Stimulated activated CD8-positive, alpha-beta memory T cell treated with anti-CD3 and anti-CD28 coated beads, Interleukin-4, amount 100 ng/mL, for 48 hours (primary cell): Measurements from ENCODE around the gene GTF2F2.
"Not testable (repeated sequence)": the region's sequence is repeated elsewhere in the genome, so short reads cannot be mapped to it uniquely, and the experiment has no call there.

ENCODE experiments used
- DNase-seq: peaks from one replicate; pipeline ENCODE4 v3.0.0-alpha.2; 2020

Gene GTF2F2

GRCh38 chr13:45219123-45219891, 99.0 kb downstream of the GTF2F2 start:
- DNase-seq: no peak

- DNase-seq: no peak
Observed at GRCh38 chr13:45219938-45220375, 99.6 kb downstream of the GTF2F2 start.

DNA sequence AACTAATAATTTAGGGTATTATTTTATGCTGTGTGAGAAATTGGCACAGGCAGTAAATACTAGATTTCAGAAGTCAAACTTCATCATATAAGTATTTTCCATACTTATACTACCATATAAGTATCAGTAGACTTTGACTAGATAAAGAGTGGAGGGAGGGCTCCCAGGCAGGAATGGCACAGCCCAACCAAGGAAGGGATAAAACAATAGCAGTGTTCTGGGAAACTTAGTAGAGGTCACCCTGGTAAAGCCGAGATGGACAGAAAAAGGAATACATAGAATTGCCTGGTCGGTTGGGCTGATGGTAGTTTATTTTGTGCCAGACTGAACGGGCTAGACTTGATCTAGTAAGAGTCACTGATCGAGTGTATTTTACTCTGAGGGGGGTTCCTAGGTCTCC, 100.1 kb downstream of the GTF2F2 start:
- DNase-seq: no peak

GRCh38 chr13:45222516-45222915, 102.2 kb downstream of the GTF2F2 start:
- no peak for DNase-seq

- no peak for DNase-seq
Observed at GRCh38 chr13:45222919-45223318, 102.6 kb downstream of the GTF2F2 start.

DNA sequence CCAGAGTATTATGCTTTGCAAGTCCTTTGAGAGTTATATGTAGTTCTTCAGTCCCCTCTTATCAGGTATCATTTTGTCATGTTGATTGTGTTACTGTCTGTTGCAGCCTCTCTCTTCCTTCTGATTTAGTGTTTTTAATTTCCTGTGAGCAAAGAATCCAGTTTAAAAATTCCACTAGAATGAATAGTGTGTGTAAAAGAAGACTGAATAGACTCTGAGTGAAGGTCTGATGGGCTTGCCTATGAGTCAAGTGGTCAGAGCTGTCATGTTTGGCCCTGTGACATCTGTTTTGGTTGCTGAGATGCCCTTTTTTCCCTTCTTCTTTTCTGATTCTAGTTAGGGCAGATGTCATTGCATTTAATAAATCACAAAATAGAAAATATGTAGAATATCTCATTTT, 103.9 kb downstream of the GTF2F2 start:
- DNase-seq: no peak

- DNase-seq: no peak
Observed at GRCh38 chr13:45225370-45225769, 105.1 kb downstream of the GTF2F2 start.

GRCh38 chr13:45226024-45226423, 105.7 kb downstream of the GTF2F2 start:
- no peak for DNase-seq

DNA sequence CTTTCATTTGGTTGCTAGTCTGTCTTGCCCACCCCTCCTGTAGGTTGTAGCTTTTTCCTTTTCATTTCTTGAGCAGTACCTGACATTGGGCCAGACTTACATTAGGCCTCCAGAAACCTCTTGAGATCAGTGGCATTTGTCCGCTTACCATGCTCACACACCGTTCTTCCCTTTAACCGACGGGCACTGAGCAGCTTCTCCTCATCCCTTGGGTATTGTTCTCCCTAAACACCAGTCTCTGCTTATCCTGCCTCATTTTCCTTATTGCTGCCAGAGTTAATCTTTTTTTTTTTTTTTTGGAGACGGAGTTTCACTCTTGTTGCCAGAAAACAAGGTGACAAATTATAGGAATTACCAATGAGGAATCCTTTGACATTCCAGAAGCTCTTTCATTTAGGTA, 107.7 kb downstream of the GTF2F2 start:
- DNase-seq: no peak

GRCh38 chr13:45229172-45229571, 108.9 kb downstream of the GTF2F2 start:
- no peak for DNase-seq

- no peak for DNase-seq
Observed at GRCh38 chr13:45231305-45231704, 111.0 kb downstream of the GTF2F2 start.

- no peak for DNase-seq
Observed at GRCh38 chr13:45231722-45232121, 111.4 kb downstream of the GTF2F2 start.

DNA sequence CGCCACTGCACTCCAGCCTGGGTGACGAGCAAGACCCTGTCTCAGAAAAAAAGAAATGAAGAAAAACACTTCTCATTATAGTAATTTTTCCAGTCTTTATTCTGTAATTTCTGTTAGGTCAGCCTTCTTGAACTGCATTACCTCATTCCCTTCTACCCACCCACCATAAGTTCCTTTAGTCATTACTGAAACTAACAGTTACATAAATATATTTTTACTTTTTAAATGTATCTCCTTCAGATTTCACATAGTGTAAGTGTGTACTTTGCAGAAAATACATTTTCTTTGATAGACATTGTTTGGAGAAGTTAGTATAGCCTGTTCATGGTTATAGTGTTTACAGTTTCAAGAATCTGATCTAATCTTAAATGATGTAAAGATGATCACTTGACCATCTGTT, 112.3 kb downstream of the GTF2F2 start:
- no peak for DNase-seq

GRCh38 chr13:45238945-45239795, 118.9 kb downstream of the GTF2F2 start:
- no peak for DNase-seq

DNA sequence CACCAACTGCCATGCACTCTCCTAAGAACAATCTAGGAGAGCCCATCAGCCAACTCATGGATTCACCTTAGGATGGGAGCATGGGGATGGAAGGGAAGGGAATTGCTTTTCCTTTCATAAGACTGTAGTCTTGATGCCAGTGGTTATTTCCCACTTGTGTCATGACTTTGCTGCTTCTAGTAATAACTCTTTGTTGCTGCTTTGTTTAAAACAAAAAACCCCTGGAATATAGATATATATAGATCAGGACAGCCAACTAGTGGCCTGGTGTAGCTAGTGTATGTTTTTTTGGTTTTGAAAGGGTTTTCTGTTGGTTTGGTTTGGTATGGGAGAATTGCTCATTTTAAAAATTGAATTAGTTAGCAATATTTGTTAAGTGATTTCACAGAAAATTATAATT, 119.8 kb downstream of the GTF2F2 start:
- DNase-seq: no peak

DNA sequence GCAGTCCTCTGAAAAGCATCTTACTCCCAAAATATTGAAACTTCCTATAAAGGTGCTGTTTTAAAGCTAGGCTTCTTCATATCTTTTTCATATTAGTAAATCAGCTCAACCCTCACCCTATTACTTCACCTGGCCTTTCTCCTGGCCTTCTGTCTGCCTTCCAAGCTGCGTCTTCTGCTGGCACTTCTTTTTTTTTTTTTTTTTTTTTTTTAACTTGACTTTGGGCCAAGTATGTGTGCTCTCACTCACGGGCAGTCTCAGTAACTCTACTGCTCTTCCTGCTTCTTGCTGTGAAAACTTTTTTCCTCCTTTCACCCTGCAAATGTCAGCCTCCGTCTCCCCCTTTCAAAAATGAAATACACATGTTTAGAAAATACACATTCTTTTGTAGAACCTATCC, 121.8 kb downstream of the GTF2F2 start:
- DNase-seq: no peak

DNA sequence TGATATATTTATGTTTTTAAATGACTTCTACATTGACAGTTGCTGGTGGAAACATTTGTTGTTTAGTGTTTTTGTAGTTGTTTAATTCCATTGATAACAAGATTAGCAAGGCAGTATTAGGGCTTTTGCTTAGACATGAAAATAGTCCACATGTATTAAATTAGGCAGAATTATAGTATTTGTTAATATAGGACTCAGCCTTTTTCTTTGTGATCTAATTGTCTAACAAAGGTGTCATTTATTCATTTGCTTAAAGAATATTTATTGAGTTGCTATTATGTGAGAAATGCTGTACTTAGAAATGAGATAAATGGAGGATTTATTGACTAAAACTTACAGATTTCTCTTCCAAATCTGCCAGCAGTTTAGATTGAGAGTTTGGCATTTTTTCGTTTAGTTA, 122.2 kb downstream of the GTF2F2 start:
- DNase-seq: no peak

DNA sequence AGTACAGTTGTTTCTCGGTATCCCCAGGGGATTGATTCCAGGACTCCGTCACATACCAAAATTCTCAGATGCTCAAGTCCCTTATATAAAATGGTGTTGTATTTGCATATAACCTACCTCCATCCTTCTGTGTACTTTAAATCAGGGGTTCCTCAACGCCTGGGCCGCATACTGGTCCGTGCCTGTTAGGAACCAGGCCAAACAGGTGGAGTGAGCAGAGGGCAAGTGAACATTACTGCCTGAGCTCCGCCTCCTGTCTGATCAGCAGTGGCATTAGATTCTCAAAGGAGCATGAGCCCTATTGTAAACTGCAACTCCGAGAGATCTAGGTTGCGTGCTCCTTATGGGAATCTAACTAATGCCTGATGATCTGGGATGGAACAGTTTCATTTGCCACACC, 122.8 kb downstream of the GTF2F2 start:
- DNase-seq: no peak

- DNase-seq: not testable (repeated sequence)
Observed at GRCh38 chr13:45244736-45245135, 124.4 kb downstream of the GTF2F2 start.

DNA sequence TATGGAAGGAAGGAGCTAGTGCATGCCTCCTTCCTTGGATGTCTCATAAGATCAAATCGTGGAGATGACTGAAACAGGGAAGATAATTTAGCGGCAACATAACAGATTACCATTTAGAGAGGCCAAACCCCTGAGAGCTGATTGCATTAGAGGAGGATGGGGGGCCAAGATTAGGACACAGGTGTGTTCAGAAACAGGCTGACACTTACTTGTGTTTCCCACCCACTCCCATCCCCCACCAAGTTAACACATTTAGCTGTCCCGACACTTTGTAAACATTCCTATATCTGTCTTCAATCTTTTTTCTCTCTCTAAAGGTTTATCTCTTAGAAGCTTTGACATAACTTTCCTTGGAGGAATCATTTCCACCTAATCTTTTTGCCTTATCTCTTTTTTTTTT, 129.4 kb downstream of the GTF2F2 start:
- no peak for DNase-seq

GRCh38 chr13:45254396-45254795, 134.1 kb downstream of the GTF2F2 start:
- DNase-seq: no peak

DNA sequence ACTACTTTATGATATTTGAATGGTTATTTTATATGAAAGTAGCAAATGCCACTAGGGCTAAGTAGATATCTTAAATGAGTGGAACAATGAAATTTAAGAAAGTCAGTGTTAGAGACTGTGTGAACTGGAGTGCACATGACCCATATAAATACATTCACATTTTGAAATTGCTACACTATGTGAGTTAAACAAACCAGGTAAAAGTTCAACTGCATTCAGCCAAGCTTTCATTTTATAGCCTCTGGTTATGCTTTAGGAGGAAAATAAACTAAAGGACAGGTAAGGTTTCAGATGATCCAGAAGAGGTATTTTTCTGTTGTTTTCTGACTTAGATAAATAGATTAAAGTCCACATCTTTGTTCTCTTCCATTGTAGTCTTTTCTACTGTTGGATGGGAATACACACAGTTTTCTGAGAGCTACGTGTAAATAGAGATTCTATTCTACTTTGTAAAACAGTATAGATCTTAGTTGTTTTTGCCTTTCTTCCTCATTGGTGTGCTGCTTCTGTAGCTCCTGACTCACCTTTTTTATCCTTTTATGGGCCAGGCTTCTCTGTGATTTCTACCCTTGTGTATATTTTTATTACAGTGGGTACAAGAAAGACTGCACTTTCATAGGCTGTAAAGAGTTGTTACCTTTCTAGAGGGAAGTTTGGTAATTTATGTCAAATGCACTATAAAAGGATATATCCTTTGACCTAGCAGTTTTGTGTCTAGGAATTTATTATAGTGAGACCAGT, 135.1 kb downstream of the GTF2F2 start:
- DNase-seq: no peak

DNA sequence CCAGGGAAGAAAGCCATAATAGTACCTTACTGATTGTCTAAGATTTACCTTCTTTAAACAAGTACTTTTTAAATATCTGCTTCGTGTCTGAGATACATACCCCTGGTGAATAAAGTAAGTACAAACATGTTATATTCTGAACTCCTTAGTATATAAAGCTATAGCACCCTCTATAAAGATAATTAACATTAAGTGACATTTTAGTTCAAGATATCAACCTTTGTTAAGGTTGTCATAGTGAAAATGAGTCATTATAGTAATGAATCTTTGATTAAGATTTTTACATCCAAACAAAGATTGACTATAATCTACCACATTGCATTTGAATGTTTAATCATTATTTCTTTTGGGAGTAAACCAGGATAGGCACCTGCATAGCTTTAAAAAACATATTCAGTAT, 135.9 kb downstream of the GTF2F2 start:
- DNase-seq: no peak
